ENCODE measurements around the gene SLIT3.
"Not testable (repeated sequence)": the region's sequence is repeated elsewhere in the genome, so short reads cannot be mapped to it uniquely, and the experiment has no call there.

Gene SLIT3

DNA sequence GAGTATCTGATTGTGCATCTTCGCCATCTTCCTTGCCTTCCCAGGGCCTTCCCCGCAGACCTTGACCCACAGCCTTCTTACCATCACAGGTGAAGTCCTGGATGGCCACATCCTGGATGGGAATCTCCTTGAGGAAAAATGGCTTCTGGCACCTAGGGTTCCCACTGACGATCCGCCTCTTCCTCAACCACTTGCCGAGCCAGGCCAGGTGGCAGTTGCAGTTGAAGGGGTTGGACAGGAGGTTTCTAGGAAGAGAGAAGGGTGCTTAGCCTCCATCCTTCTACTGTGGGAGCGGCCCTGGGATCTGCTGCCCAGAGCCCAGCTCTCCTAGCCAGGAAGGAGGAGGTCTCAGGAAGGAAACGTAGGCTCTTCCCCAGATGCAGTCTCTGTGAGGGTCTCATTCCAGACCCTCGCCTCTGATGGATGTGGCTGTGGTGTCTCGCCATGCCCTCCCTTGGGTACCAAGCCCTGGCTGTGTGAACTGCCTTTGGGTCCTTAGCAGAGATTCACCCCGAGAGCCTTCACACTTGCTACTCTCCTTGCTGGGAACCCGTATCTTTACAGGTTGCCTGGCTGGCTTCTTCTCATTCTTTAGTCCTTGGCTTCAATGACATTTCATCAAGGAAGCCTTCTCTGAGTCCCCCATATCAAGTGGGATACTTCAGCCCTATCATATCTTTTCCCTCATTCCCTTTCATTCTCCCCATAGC lies 551.4 kb downstream of the SLIT3 start:
- Histone ChIP-seq H3K27ac (ENCODE audit: low read depth, low read length) (no peak overlapping the region), H3K9ac (ENCODE audit: low read length) (no peak overlapping the region), H3K4me1 (ENCODE audit: control insufficient read depth, insufficient read depth, low read length) (peaks cover 2% of the 10 kb centered on the region; the same call in 1 of the 2 replicates), H3K27me3 (ENCODE audit: control insufficient read depth, insufficient read depth, low read length) (peaks cover 15% of the 10 kb centered on the region), H3K4me3 (ENCODE audit: low read depth, low read length) (no peak overlapping the region), H3K36me3 (ENCODE audit: control insufficient read depth, insufficient read depth, low read length) (no peaks in the 10 kb centered on the region; the same call in 1 of the 2 replicates), H3K9me3 (ENCODE audit: control insufficient read depth, insufficient read depth, low read depth, low read length) (peaks cover 4% of the 10 kb centered on the region; the same call in 1 of the 2 replicates)

DNA sequence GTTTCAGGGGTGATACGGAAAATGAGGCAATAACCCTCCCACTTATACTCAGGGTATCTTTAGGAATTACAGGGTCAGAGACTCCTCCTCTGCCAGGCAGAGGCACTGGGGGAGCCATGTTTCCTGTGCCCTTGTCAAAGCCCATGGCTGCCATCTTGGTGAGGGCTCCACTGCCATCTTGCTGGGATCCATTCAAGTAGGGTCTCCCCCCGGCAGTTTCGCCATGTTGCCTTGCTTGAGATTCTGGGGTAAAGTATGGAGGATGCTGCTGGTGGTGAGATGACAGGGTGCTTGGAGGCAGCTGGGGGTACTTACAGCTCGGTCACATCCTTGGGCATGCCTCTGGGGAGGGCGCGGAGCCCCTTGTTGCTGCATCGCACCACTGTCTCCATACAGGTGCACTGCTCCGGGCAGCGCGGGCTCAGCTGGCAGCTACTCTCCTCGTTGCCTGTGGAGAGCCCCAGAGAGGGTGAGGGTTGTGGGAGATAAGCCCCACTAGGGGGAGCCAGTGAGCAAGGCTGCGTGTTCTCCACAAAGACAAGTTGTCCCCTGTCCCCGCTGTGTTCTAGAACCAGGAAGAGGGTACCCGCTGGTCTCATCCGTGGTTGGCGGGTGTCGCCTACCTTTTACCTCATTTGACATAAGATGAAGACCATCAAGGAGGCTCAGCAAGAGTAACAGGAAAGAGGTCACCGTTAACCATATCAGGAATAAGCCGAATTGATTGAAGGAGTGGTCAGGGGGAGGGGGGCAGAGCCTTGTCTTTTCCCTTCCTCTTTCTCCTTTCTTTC lies 552.8 kb downstream of the SLIT3 start:
- H3K27me3 ChIP-seq (ENCODE audit: control insufficient read depth, insufficient read depth, low read length), result peaks cover 15% of the 10 kb centered on the region
- no peak overlapping the region for H3K27ac ChIP-seq (ENCODE audit: low read depth, low read length)
- no peaks in the 10 kb centered on the region; the same call in 1 of the 2 replicates for H3K36me3 ChIP-seq (ENCODE audit: control insufficient read depth, insufficient read depth, low read length)
- H3K9me3 ChIP-seq (ENCODE audit: control insufficient read depth, insufficient read depth, low read depth, low read length), result peaks cover 4% of the 10 kb centered on the region; the same call in 1 of the 2 replicates
- H3K9ac ChIP-seq (ENCODE audit: low read length), result no peak overlapping the region
- 0 out of 2 replicates have a peak overlapping the region, but pooled peaks have one; percentile 17 for H3K4me3 ChIP-seq (ENCODE audit: low read depth, low read length)
- peaks cover 2% of the 10 kb centered on the region; the same call in 1 of the 2 replicates for H3K4me1 ChIP-seq (ENCODE audit: control insufficient read depth, insufficient read depth, low read length)

DNA sequence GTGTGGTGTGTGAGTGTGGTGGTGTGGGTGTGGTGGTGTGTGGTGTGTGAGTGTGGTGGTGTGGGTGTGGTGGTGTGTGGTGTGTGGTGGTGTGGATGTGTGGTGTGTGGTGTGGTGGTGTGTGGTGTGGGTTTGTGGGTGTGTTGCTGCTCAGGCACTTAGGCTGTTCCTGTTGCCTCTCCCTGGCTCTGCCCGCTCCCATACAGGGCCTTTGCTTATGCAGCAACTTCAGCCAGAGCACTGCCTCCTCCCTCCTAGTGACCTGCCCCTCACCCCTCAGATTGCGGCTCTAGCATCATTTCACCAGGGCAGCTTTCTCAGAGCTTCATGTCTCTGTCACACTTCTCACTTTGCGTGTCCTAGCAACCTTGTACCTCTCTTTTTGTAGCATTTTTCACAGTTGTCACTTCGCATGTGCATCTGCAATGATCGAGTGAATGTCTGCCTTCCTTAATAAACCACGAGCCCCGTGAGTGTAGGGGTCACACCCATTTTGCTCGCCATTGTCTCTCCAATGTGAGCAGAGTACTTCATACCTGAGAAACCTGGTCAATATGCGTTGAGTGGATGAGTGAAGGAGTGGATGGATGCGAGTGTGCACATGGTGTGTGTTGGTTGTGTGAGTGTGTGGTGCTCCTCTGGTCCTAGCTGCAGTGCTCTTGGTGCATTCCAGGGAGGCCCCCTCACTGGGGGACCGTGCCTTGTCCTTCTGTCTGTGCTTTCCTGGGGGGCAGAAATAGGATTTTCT lies 553.9 kb downstream of the SLIT3 start:
- H3K4me1 ChIP-seq (ENCODE audit: control insufficient read depth, insufficient read depth, low read length), result peaks cover 2% of the 10 kb centered on the region; the same call in 1 of the 2 replicates
- no peak overlapping the region for H3K9ac ChIP-seq (ENCODE audit: low read length)
- H3K27me3 ChIP-seq (ENCODE audit: control insufficient read depth, insufficient read depth, low read length), result peaks cover 15% of the 10 kb centered on the region
- no peaks in the 10 kb centered on the region; the same call in 1 of the 2 replicates for H3K36me3 ChIP-seq (ENCODE audit: control insufficient read depth, insufficient read depth, low read length)
- H3K9me3 ChIP-seq (ENCODE audit: control insufficient read depth, insufficient read depth, low read depth, low read length), result peaks cover 4% of the 10 kb centered on the region; the same call in 1 of the 2 replicates
- H3K4me3 ChIP-seq (ENCODE audit: low read depth, low read length), result no peak overlapping the region
- H3K27ac ChIP-seq (ENCODE audit: low read depth, low read length), result no peak overlapping the region

DNA sequence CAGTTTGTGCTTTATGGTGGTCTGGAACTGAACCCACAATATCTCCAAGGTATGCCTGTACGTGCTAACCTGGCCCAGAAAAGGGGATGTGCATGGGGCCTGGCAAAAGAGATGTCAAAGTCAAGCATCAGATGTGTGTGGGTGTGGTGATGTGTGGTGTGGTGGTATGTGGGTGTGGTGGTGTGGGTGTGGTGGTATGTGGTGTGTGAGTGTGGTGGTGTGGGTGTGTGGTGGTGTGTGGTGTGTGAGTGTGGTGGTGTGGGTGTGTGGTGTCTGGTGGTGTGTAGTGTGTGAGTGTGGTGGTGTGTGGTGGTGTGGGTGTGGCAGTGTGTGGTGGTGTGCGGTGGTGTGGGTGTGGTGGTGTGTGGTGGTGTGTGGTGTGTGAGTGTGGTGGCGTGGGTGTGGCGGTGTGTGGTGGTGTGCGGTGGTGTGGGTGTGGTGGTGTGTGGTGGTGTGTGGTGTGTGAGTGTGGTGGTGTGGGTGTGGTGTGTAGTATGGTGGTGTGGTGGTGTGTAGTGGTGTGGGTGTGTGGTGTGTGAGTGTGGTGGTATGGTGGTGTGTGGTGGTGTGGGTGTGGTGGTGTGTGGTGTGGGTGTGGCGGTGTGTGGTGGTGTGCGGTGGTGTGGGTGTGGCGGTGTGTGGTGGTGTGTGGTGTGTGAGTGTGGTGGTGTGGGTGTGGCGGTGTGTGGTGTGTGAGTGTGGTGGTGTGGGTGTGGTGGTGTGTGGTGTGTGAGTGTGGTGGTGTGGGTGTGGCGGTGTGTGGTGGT lies 554.6 kb downstream of the SLIT3 start:
- not testable (repeated sequence) for H3K27ac ChIP-seq (ENCODE audit: low read depth, low read length); H3K36me3 ChIP-seq (ENCODE audit: control insufficient read depth, insufficient read depth, low read length); H3K4me3 ChIP-seq (ENCODE audit: low read depth, low read length); H3K9ac ChIP-seq (ENCODE audit: low read length); H3K4me1 ChIP-seq (ENCODE audit: control insufficient read depth, insufficient read depth, low read length); H3K9me3 ChIP-seq (ENCODE audit: control insufficient read depth, insufficient read depth, low read depth, low read length)
- peaks cover 15% of the 10 kb centered on the region for H3K27me3 ChIP-seq (ENCODE audit: control insufficient read depth, insufficient read depth, low read length)

DNA sequence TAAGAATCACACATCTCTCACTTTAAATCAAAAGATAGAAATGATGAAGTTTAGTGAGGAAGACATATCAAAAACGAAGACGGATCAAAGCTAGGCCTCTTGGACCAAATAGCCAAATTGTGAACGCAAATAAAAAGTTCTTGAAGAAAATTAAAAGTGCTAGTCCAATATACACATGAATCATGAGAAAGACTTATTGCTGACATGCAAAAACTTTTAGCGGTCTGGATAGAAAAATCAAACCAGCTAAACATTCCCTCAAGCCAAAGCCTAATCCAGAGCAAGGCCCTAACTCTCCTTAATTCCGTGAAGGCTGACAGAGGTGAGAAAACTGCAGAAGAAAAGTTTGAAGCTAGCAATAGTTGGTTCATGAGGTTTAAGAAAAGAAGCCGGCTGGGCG lies 557.3 kb downstream of the SLIT3 start:
- no peaks in the 10 kb centered on the region; the same call in 1 of the 2 replicates for H3K36me3 ChIP-seq (ENCODE audit: control insufficient read depth, insufficient read depth, low read length)
- H3K4me3 ChIP-seq (ENCODE audit: low read depth, low read length), result no peak overlapping the region
- H3K27ac ChIP-seq (ENCODE audit: low read depth, low read length), result no peak overlapping the region
- H3K4me1 ChIP-seq (ENCODE audit: control insufficient read depth, insufficient read depth, low read length), result peaks cover 2% of the 10 kb centered on the region; the same call in 1 of the 2 replicates
- peaks cover 4% of the 10 kb centered on the region; the same call in 1 of the 2 replicates for H3K9me3 ChIP-seq (ENCODE audit: control insufficient read depth, insufficient read depth, low read depth, low read length)
- H3K27me3 ChIP-seq (ENCODE audit: control insufficient read depth, insufficient read depth, low read length), result peaks cover 15% of the 10 kb centered on the region
- H3K9ac ChIP-seq (ENCODE audit: low read length), result no peak overlapping the region

DNA sequence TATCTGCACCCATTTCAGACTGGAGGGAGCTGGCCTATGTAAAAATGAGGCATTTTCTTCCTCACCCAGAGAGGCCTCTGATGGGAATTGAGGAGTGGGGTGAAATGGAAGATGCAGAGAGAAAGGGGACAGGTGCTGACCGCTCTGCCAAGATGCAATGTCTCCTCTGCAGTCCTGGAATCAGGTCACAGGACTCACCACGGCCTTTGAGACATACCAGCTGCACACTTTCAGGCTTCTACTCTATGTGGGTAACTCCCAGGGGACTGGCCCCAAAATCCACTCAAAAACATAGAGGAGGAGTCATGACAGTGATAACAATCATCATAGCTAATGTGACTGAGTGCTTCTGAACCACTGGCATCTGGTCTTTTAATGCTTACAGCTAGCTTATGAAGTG lies 558.6 kb downstream of the SLIT3 start:
- not testable (repeated sequence) for H3K4me1 ChIP-seq (ENCODE audit: control insufficient read depth, insufficient read depth, low read length); H3K9me3 ChIP-seq (ENCODE audit: control insufficient read depth, insufficient read depth, low read depth, low read length); H3K27me3 ChIP-seq (ENCODE audit: control insufficient read depth, insufficient read depth, low read length); H3K36me3 ChIP-seq (ENCODE audit: control insufficient read depth, insufficient read depth, low read length); H3K9ac ChIP-seq (ENCODE audit: low read length); H3K4me3 ChIP-seq (ENCODE audit: low read depth, low read length); H3K27ac ChIP-seq (ENCODE audit: low read depth, low read length)

DNA sequence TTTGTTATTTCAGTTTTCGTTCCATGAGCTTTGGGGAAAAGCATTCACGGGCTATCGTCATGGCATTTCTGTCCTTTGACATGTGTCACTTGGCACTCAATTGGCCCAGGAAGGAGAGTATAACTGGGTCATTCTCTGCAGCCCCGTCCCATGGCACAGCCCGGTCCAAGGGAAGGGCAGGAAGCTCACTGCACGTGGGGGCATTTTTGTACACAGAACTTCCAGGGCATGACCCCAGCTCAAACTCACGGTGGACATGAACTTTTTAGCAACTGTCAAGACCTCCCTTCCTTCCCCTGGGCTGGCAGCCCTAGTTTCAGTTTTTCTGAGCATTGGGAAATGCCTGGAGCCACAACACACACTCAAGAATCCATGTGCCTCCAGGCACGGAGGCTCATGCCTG lies 560.1 kb downstream of the SLIT3 start:
- Histone ChIP-seq H3K4me3 (ENCODE audit: low read depth, low read length) (no peak overlapping the region), H3K9me3 (ENCODE audit: control insufficient read depth, insufficient read depth, low read depth, low read length) (peaks cover 4% of the 10 kb centered on the region; the same call in 1 of the 2 replicates), H3K27ac (ENCODE audit: low read depth, low read length) (no peak overlapping the region), H3K4me1 (ENCODE audit: control insufficient read depth, insufficient read depth, low read length) (no peaks in the 10 kb centered on the region), H3K27me3 (ENCODE audit: control insufficient read depth, insufficient read depth, low read length) (no peaks in the 10 kb centered on the region), H3K36me3 (ENCODE audit: control insufficient read depth, insufficient read depth, low read length) (no peaks in the 10 kb centered on the region), H3K9ac (ENCODE audit: low read length) (no peak overlapping the region)

DNA sequence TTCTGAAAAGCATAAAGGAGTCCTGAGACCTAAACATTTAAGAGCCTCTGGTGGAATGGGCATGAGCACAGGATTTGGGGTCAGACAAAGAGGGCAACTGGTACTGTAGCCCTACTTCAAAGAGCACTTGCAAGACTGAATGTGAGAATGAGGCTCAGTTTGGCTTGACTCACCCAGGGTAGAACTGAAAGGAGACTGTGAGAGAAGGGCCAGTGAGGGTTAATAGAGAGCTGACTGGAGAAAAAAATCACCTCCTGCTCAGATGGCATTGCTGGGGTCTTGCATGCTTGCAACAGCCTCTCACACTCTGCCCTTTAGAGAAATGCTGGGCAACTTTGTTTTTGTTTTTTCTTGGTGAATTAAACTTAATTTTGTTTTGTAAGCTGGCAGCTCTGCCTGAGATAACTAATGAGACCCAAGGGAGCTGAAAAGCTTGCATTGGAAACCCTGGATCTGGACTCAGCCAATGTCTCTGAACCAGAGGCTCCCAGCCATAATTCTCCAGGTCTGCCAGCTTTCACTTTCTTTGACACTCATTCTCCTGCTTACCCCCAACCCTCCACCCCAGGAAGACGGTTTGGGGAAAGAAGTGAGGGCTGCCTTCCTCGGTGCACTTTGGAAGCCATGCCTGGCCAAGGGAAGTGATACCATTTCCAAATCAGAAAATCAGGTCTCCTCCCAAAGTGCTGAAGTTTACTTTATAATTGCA lies 560.7 kb downstream of the SLIT3 start:
- no peak overlapping the region for H3K9ac ChIP-seq (ENCODE audit: low read length)
- no peak overlapping the region for H3K4me3 ChIP-seq (ENCODE audit: low read depth, low read length)
- no peaks in the 10 kb centered on the region for H3K4me1 ChIP-seq (ENCODE audit: control insufficient read depth, insufficient read depth, low read length)
- peaks cover 4% of the 10 kb centered on the region; the same call in 1 of the 2 replicates for H3K9me3 ChIP-seq (ENCODE audit: control insufficient read depth, insufficient read depth, low read depth, low read length)
- H3K27ac ChIP-seq (ENCODE audit: low read depth, low read length), result no peak overlapping the region
- H3K27me3 ChIP-seq (ENCODE audit: control insufficient read depth, insufficient read depth, low read length), result no peaks in the 10 kb centered on the region
- no peaks in the 10 kb centered on the region for H3K36me3 ChIP-seq (ENCODE audit: control insufficient read depth, insufficient read depth, low read length)

DNA sequence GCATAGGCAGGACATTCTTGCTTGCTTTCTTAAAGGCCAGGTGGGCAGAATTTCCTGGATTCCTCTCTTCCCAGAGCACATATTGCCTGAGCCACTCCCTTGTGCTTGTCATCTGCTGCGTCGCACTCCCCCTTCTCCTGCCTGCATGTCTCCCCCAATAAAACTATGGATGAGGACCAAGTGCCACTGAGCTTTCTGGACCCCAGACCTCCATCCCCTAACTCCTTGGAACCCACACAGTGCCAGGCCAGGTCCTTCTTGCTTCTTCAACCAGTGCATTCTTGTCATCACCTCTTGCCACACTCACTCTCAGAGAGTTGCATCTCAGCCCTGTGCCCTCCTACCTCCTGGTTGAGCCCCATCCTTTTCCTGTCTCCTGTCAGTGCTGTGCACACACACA lies 563.9 kb downstream of the SLIT3 start:
- H3K27me3 ChIP-seq (ENCODE audit: control insufficient read depth, insufficient read depth, low read length), result no peaks in the 10 kb centered on the region
- H3K4me1 ChIP-seq (ENCODE audit: control insufficient read depth, insufficient read depth, low read length), result no peaks in the 10 kb centered on the region
- H3K27ac ChIP-seq (ENCODE audit: low read depth, low read length), result no peak overlapping the region
- no peaks in the 10 kb centered on the region for H3K9me3 ChIP-seq (ENCODE audit: control insufficient read depth, insufficient read depth, low read depth, low read length)
- no peak overlapping the region for H3K4me3 ChIP-seq (ENCODE audit: low read depth, low read length)
- H3K36me3 ChIP-seq (ENCODE audit: control insufficient read depth, insufficient read depth, low read length), result no peaks in the 10 kb centered on the region
- no peak overlapping the region for H3K9ac ChIP-seq (ENCODE audit: low read length)

DNA sequence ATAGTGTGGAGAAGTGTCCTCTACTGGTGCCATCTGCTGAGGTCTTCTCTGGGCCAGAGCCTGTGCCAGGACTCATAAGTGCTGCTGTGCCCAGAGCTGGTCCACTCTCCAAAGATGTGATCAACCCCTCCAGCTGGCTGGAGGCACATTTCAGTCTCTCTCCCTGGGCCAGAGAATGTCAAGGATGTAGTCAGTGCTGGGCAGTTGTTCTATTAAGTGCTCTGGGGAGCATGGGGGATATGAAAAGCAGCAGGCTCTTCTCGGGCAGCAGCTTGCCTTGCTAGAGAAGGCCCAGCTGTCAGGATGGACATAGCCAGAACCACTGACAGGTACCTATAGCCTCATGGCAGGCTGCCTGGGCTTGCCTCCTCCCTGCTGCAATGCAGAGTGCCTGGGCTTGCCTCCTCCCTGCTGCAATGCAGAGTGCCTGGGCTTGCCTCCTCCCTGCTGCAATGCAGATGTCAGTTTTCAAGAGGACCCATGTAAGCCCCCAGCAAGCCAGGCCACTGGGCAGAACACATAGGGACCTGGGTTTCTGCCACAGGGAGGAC lies 564.6 kb downstream of the SLIT3 start:
- Histone ChIP-seq H3K4me1 (ENCODE audit: control insufficient read depth, insufficient read depth, low read length) (no peaks in the 10 kb centered on the region), H3K27ac (ENCODE audit: low read depth, low read length) (no peak overlapping the region), H3K27me3 (ENCODE audit: control insufficient read depth, insufficient read depth, low read length) (no peaks in the 10 kb centered on the region), H3K36me3 (ENCODE audit: control insufficient read depth, insufficient read depth, low read length) (no peaks in the 10 kb centered on the region), H3K9me3 (ENCODE audit: control insufficient read depth, insufficient read depth, low read depth, low read length) (no peaks in the 10 kb centered on the region), H3K4me3 (ENCODE audit: low read depth, low read length) (no peak overlapping the region), H3K9ac (ENCODE audit: low read length) (no peak overlapping the region)

Data from HUES6 (cell line).